GM19023 (cell line): ENCODE measurements around the gene ADSL.
"Not testable (repeated sequence)": the region's sequence is repeated elsewhere in the genome, so short reads cannot be mapped to it uniquely, and the experiment has no call there.

Experiments used
- ATAC-seq: cut with Tn5 transposase; IDR thresholded peaks from one replicate; pipeline ENCODE4 v1.9.1; 2021; ENCODE audit warnings: mild to moderate bottlenecking, moderate library complexity; ENCODE audit not compliant: unreplicated experiment

The ADSL gene

GRCh38 chr22:40346185-40347118 lies at the start of gene ADSL:
TSS of gene ADSL (plus strand) at chr22:40346500. CDS start at chr22:40346559, 59 bp downstream.
- peak; percentile 90 for ATAC-seq

- no peak for ATAC-seq
These were observed 46.0 kb upstream of the ADSL start for GRCh38 chr22:40300316-40300715.

- no peak for ATAC-seq
These were observed 45.2 kb upstream of the ADSL start for GRCh38 chr22:40300884-40301672.

- no peak for ATAC-seq
These were observed 44.2 kb upstream of the ADSL start for GRCh38 chr22:40302149-40302548.

GRCh38 chr22:40305625-40306024 lies 40.7 kb upstream of the ADSL start:
- ATAC-seq, result no peak

- no peak for ATAC-seq
These were observed 37.2 kb upstream of the ADSL start for GRCh38 chr22:40308999-40309573.

GRCh38 chr22:40309631-40310030 lies 36.7 kb upstream of the ADSL start:
- no peak for ATAC-seq

GRCh38 chr22:40310081-40310767 lies 36.1 kb upstream of the ADSL start:
- ATAC-seq, result no peak

- ATAC-seq, result no peak
These were observed 35.6 kb upstream of the ADSL start for GRCh38 chr22:40310768-40311120.

GRCh38 chr22:40311646-40312045 lies 34.7 kb upstream of the ADSL start:
- not testable (repeated sequence) for ATAC-seq

- no peak for ATAC-seq
These were observed 34.2 kb upstream of the ADSL start for GRCh38 chr22:40312050-40312449.

- no peak for ATAC-seq
These were observed 33.3 kb upstream of the ADSL start for GRCh38 chr22:40313007-40313406.

- no peak for ATAC-seq
These were observed 32.3 kb upstream of the ADSL start for GRCh38 chr22:40314041-40314440.

- ATAC-seq, result no peak
These were observed 25.6 kb upstream of the ADSL start for GRCh38 chr22:40320687-40321086.

GRCh38 chr22:40322021-40322420 lies 24.3 kb upstream of the ADSL start:
- ATAC-seq, result no peak

- ATAC-seq, result no peak
These were observed 23.4 kb upstream of the ADSL start for GRCh38 chr22:40322818-40323447.

- no peak for ATAC-seq
These were observed 22.6 kb upstream of the ADSL start for GRCh38 chr22:40323681-40324171.

- ATAC-seq, result no peak
These were observed 21.6 kb upstream of the ADSL start for GRCh38 chr22:40324468-40325305.

GRCh38 chr22:40325315-40325714 lies 21.0 kb upstream of the ADSL start:
- ATAC-seq, result no peak
